ENCODE data around the gene DUSP28.

DUSP28 gene

GRCh38 chr2:240588006-240588655 lies 28.0 kb downstream of the DUSP28 start:
- DNase-seq: no peak

GRCh38 chr2:240588669-240589068 lies 28.5 kb downstream of the DUSP28 start:
- DNase-seq: no peak

GRCh38 chr2:240589375-240589774 lies 29.2 kb downstream of the DUSP28 start:
- no peak for DNase-seq

GRCh38 chr2:240589850-240590525 lies 29.8 kb downstream of the DUSP28 start:
- DNase-seq: no peak

- DNase-seq: no peak
Measured at GRCh38 chr2:240590681-240591111, 30.5 kb downstream of the DUSP28 start.

- no peak for DNase-seq
Measured at GRCh38 chr2:240591226-240591625, 31.1 kb downstream of the DUSP28 start.

GRCh38 chr2:240591784-240592183 lies 31.6 kb downstream of the DUSP28 start:
- DNase-seq: no peak

GRCh38 chr2:240593026-240593702 lies 33.0 kb downstream of the DUSP28 start:
- DNase-seq: no peak

- no peak for DNase-seq
Measured at GRCh38 chr2:240593703-240594451, 33.7 kb downstream of the DUSP28 start.

- DNase-seq: no peak
Measured at GRCh38 chr2:240594511-240595380, 34.6 kb downstream of the DUSP28 start.

GRCh38 chr2:240595381-240596079 lies 35.4 kb downstream of the DUSP28 start:
- DNase-seq: no peak

- no peak for DNase-seq
Measured at GRCh38 chr2:240596080-240596460, 35.9 kb downstream of the DUSP28 start.

- no peak for DNase-seq
Measured at GRCh38 chr2:240596491-240596931, 36.4 kb downstream of the DUSP28 start.

- DNase-seq: no peak
Measured at GRCh38 chr2:240597054-240597418, 36.9 kb downstream of the DUSP28 start.

- no peak for DNase-seq
Measured at GRCh38 chr2:240597419-240598181, 37.4 kb downstream of the DUSP28 start.

GRCh38 chr2:240598311-240598911 lies 38.3 kb downstream of the DUSP28 start:
- no peak for DNase-seq

- DNase-seq: no peak
Measured at GRCh38 chr2:240599141-240599583, 39.0 kb downstream of the DUSP28 start.

- no peak for DNase-seq
Measured at GRCh38 chr2:240600451-240600961, 40.3 kb downstream of the DUSP28 start.

- no peak for DNase-seq
Measured at GRCh38 chr2:240601061-240601830, 41.1 kb downstream of the DUSP28 start.

- DNase-seq: no peak
Measured at GRCh38 chr2:240601831-240602160, 41.6 kb downstream of the DUSP28 start.
